ENCODE results near the gene RNF144A. TPM values are rescaled to one million over a fixed set of nuclear protein-coding genes. Genes with fewer than 3 reads are reported as not detected.
"Not testable (repeated sequence)": the region's sequence is repeated elsewhere in the genome, so short reads cannot be mapped to it uniquely, and the experiment has no call there.

The RNF144A gene
- total RNA-seq, 2 experiments from 2014 or later: 20.0 to 35.5 TPM

GRCh38 chr2:7001395-7001794 is 84.2 kb downstream of the RNF144A start:
- not testable (repeated sequence) for H3K27ac Mint-ChIP-seq, H3K27me3 Mint-ChIP-seq, H3K36me3 Mint-ChIP-seq

DNA sequence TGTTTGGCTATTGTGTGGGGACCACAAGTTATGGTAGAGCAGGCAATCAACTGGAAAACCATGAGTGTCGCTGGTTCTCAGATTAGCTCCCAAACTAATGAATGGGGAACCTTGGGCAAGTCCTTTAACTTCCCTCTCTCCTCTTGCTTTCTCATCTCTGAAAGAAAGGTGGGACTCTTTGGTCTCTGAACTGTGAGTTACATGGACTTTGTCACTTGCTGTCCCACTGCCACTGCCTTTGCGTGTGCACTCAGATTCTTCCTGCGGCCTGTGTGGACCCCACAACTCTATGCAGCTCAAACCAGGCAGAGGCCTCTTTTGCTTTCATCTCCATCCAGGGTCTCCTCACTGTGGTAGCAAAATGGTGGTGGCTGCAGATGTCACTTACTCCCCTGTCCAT is 86.7 kb downstream of the RNF144A start:
- H3K4me1 Mint-ChIP-seq: peaks cover 11% of the 10 kb centered on the region
- H3K4me3 Mint-ChIP-seq: no peak overlapping the region
- DNase-seq (no peak), ATAC-seq (no peak)
- H3K9me3 Mint-ChIP-seq (ENCODE audit: low read depth): no peaks in the 10 kb centered on the region
- H3K27me3 Mint-ChIP-seq: no peaks in the 10 kb centered on the region
- CTCF ChIA-PET: interaction anchor here (1.5 kb wide), 1 partner anchor 87 kb away, joined by 4 read pairs; no protein-coding TSS in a partner anchor
- peaks cover 2% of the 10 kb centered on the region for H3K36me3 Mint-ChIP-seq
- no peak overlapping the region for H3K27ac Mint-ChIP-seq

More at GRCh38 chr2:7001395-7001794, 84.2 kb downstream of the RNF144A start:
- H3K4me3 Mint-ChIP-seq; ATAC-seq; CTCF ChIA-PET; H3K9me3 Mint-ChIP-seq (ENCODE audit: low read depth); DNase-seq: not testable (repeated sequence)
- peaks cover 20% of the 10 kb centered on the region for H3K4me1 Mint-ChIP-seq

DNA sequence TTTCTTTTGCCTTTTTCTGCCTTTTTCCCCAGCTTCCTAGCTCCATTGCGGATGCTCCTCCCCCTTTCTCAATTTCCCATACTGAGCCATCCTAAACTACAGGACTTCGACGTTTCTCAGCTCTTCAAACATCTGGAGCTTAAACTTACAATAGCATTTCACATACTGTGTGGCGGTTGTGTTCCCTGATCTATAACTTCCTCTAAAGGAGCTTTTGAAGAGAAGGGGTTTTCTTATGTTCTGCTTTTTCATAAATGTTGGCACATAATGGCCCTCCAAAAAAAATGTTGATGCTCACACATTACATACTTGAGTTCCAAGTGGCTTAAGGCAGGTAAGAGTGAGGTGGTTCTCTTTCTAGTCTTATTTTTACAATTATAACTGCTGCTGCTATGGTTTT is 87.4 kb downstream of the RNF144A start:
- no peaks in the 10 kb centered on the region for H3K27me3 Mint-ChIP-seq
- DNase-seq (no peak), ATAC-seq (no peak)
- H3K27ac Mint-ChIP-seq: no peak overlapping the region
- no peak overlapping the region for H3K4me3 Mint-ChIP-seq
- no peaks in the 10 kb centered on the region for H3K9me3 Mint-ChIP-seq (ENCODE audit: low read depth)
- H3K36me3 Mint-ChIP-seq: peaks cover 2% of the 10 kb centered on the region
- CTCF ChIA-PET: interaction anchor here (1.5 kb wide), 1 partner anchor 88 kb away, joined by 4 read pairs; no protein-coding TSS in a partner anchor
- H3K4me1 Mint-ChIP-seq: peaks cover 5% of the 10 kb centered on the region

DNA sequence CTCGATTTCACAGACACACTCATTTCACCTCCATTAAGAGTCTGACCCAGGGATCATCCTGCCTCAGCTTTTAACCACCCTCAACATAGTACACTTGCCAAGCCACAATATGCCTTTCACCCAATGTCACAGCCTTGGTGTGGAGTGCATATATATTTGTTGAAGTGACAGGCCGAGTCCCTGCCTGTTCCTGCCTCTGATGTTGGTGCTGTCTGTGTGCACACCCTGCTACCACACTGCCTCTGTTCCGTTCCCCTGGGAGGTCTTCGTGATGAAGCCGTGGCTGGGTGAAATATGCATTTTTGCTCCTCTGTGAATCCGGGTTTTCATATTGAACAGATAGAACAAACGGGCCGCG is 90.3 kb downstream of the RNF144A start:
- H3K27me3 Mint-ChIP-seq: no peaks in the 10 kb centered on the region

GRCh38 chr2:7007846-7008741 is 90.9 kb downstream of the RNF144A start:
- H3K36me3 Mint-ChIP-seq: no peaks in the 10 kb centered on the region
- no peaks in the 10 kb centered on the region for H3K27me3 Mint-ChIP-seq
- H3K27ac Mint-ChIP-seq: peak overlapping the region; percentile 35

More for the DNA sequence above, 90.3 kb downstream of the RNF144A start:
- Mint-ChIP-seq H3K36me3 (peaks cover 2% of the 10 kb centered on the region), H3K27ac (no peak overlapping the region), H3K4me3 (no peak overlapping the region), H3K4me1 (no peaks in the 10 kb centered on the region), H3K9me3 (ENCODE audit: low read depth) (no peaks in the 10 kb centered on the region)
- no peak for ATAC-seq
- no peak for DNase-seq
- CTCF ChIA-PET: no interaction called here

GRCh38 chr2:7009207-7009911 is 92.1 kb downstream of the RNF144A start:
- H3K9me3 Mint-ChIP-seq (ENCODE audit: low read depth): no peaks in the 10 kb centered on the region
- no peak for ATAC-seq
- no peaks in the 10 kb centered on the region for H3K36me3 Mint-ChIP-seq
- H3K4me3 Mint-ChIP-seq: no peak overlapping the region
- no peak for DNase-seq
- H3K4me1 Mint-ChIP-seq: peaks cover 10% of the 10 kb centered on the region
- H3K27ac Mint-ChIP-seq: no peak overlapping the region
- H3K27me3 Mint-ChIP-seq: no peaks in the 10 kb centered on the region
- CTCF ChIA-PET: no interaction called here

More at GRCh38 chr2:7007846-7008741, 90.9 kb downstream of the RNF144A start:
- CTCF ChIA-PET: no interaction called here
- DNase-seq: no peak
- Mint-ChIP-seq H3K4me1 (peaks cover 1% of the 10 kb centered on the region), H3K4me3 (no peak overlapping the region), H3K9me3 (ENCODE audit: low read depth) (no peaks in the 10 kb centered on the region)
- no peak for ATAC-seq

GRCh38 chr2:7010391-7011054 is 93.3 kb downstream of the RNF144A start:
- Mint-ChIP-seq H3K27me3 (no peaks in the 10 kb centered on the region), H3K4me3 (no peak overlapping the region), H3K36me3 (no peaks in the 10 kb centered on the region), H3K9me3 (ENCODE audit: low read depth) (no peaks in the 10 kb centered on the region), H3K27ac (no peak overlapping the region), H3K4me1 (peaks cover 13% of the 10 kb centered on the region)
- DNase-seq (no peak), ATAC-seq (no peak)
- CTCF ChIA-PET: no interaction called here

DNA sequence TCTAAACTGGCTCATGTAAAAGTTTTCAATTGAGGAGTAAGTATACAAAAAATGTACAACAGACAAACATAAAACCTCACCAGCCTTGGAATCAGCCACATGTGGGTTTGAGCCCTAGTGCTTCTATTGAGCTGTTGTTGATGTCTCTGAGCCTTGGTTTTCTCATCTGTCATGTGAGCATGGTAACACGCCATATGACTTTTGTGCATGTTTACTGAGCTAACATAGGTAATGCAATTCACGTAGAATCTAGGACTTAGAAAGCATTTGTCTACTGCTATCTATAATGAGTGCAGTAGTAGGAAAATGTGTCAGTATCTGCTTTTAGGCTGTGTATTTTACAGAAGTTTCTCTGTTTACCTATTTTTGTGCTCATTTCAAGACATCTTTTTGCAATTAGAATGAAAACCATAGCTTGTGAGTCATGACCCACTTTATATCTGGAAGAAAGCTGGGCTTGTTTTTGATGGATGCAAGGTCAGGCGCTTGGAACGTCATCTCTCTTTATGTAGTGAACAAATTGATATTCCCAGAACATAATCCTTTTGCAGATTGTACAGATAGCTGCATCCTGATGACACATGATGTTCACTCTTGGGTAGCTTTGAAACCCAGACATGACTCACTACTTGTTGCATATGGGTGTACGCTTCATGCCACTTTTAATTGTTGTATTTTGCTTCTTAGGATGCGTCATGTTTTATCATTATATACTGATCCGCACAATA is 94.3 kb downstream of the RNF144A start:
- Mint-ChIP-seq H3K4me3 (no peak overlapping the region), H3K4me1 (peaks cover 13% of the 10 kb centered on the region), H3K36me3 (no peaks in the 10 kb centered on the region), H3K9me3 (ENCODE audit: low read depth) (no peaks in the 10 kb centered on the region), H3K27me3 (no peaks in the 10 kb centered on the region), H3K27ac (no peak overlapping the region)
- ATAC-seq (no peak), DNase-seq (no peak)
- CTCF ChIA-PET: interaction anchor here (4.2 kb wide), 1 partner anchor 11 kb away, joined by 15 read pairs; no protein-coding TSS in a partner anchor

DNA sequence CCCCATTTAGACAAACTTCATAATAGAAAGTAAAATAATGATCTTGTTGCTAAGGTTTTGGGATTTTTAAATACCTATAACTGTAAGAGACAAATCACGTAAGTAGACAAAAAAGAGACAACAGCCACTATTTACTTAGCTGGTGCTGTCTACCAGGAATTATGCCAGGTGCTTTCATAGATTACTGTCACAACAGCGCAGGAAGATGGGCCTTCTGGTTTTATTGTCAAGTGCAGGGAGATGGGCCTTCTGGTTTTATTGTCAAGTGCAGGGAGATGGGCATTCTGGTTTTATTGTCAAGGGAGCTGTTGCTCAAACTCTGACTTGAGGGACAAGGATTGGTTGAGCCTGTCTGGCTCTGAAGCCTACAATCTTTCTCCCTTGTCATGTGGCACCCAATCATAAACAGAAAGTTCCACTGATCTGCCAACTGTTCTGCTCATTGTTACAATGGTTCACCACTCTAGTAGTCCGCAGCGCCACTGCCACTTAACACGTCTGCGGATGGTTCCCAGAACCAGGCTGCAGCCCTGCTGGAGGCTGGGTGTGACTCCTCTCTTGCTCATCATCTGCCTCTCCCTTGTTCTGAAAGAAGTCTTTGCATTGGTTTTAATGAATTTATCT is 95.0 kb downstream of the RNF144A start:
- ATAC-seq: no peak
- H3K4me1 Mint-ChIP-seq: peaks cover 13% of the 10 kb centered on the region
- CTCF ChIA-PET: interaction anchor here (4.2 kb wide), 1 partner anchor 11 kb away, joined by 15 read pairs; no protein-coding TSS in a partner anchor
- DNase-seq: no peak
- no peaks in the 10 kb centered on the region for H3K27me3 Mint-ChIP-seq
- H3K27ac Mint-ChIP-seq: no peak overlapping the region
- no peaks in the 10 kb centered on the region for H3K9me3 Mint-ChIP-seq (ENCODE audit: low read depth)
- H3K4me3 Mint-ChIP-seq: no peak overlapping the region
- H3K36me3 Mint-ChIP-seq: no peaks in the 10 kb centered on the region

- no peaks in the 10 kb centered on the region for H3K27me3 Mint-ChIP-seq
- H3K4me3 Mint-ChIP-seq: no peak overlapping the region
- CTCF ChIA-PET: interaction anchor here (0.6 to 4.2 kb wide), 6 partner anchors 9 to 582 kb away, joined by 3 to 15 read pairs (median 3); no protein-coding TSS in a partner anchor
- no peaks in the 10 kb centered on the region for H3K9me3 Mint-ChIP-seq (ENCODE audit: low read depth)
- ATAC-seq: peak; percentile 39
- H3K36me3 Mint-ChIP-seq: peaks cover 1% of the 10 kb centered on the region
- DNase-seq: no peak
- H3K4me1 Mint-ChIP-seq: peaks cover 13% of the 10 kb centered on the region
- no peak overlapping the region for H3K27ac Mint-ChIP-seq
Measured at GRCh38 chr2:7013471-7014160, 96.4 kb downstream of the RNF144A start.

- Mint-ChIP-seq H3K9me3 (ENCODE audit: low read depth) (no peaks in the 10 kb centered on the region), H3K27ac (no peak overlapping the region), H3K4me3 (no peak overlapping the region), H3K4me1 (peaks cover 13% of the 10 kb centered on the region), H3K27me3 (no peaks in the 10 kb centered on the region), H3K36me3 (peaks cover 1% of the 10 kb centered on the region)
- DNase-seq: no peak
- peak; percentile 39 for ATAC-seq
- CTCF ChIA-PET: interaction anchor here (0.6 to 4.2 kb wide), 4 partner anchors 9 to 582 kb away, joined by 3 to 15 read pairs (median 5); partner anchors contain the start of gene RNF144A
Measured at GRCh38 chr2:7014174-7014640, 97.0 kb downstream of the RNF144A start.
